HepG2 (cell line): ENCODE data around the gene ATP6V0D1. TPM values are rescaled to one million over a fixed set of nuclear protein-coding genes. Genes with fewer than 3 reads are reported as not detected.

ENCODE experiments used
- AHR ChIP-seq: IDR thresholded peaks from 2 replicates; pipeline ENCODE4 v1.6.1; 2018; ENCODE audit warnings: missing genetic modification reagents, missing compliant biosample characterization
- AKAP8 ChIP-seq: sonication (generic); formaldehyde crosslinking; IDR thresholded peaks from 2 replicates; pipeline ENCODE4 v1.5.1; 2020; ENCODE audit warnings: mild to moderate bottlenecking, missing genetic modification reagents
- ARNT ChIP-seq: fragments of 450-650 bp; IDR thresholded peaks from 2 replicates; pipeline ENCODE4 v1.6.1; 2017
- ATF7-NPFF ChIP-seq: sonication (generic); formaldehyde crosslinking; IDR thresholded peaks from 2 replicates; pipeline ENCODE4 v1.8.1; 2023; ENCODE audit warnings: mild to moderate bottlenecking, low read depth, missing genetic modification reagents, moderate library complexity
- CHD4 ChIP-seq: fragments of 200-600 bp; sonication (generic); IDR thresholded peaks from 2 replicates; pipeline ENCODE4 v1.7.0; 2017; ENCODE audit warnings: mild to moderate bottlenecking, low read length, borderline replicate concordance
- DMTF1 ChIP-seq: sonication (generic); formaldehyde crosslinking; IDR thresholded peaks from 2 replicates; pipeline ENCODE4 v1.4.0; 2020; ENCODE audit warnings: mild to moderate bottlenecking, missing genetic modification reagents
- EED ChIP-seq: sonication (generic); formaldehyde crosslinking; IDR thresholded peaks from 2 replicates; pipeline ENCODE4 v1.5.0; 2020; ENCODE audit warnings: mild to moderate bottlenecking, missing genetic modification reagents
- GTF2F1 ChIP-seq: fragments of 150-350 bp; IDR thresholded peaks from 2 replicates; pipeline ENCODE4 v1.6.1; 2014; ENCODE audit warnings: low read length
- MBNL3 ChIP-seq: fragments of 250-450 bp; sonication (Bioruptor Pico); conservative IDR thresholded peaks from 2 replicates; pipeline ENCODE4 v1.8.0; 2022; ENCODE audit warnings: mild to moderate bottlenecking, inconsistent platforms
- PHF8 ChIP-seq: sonication (generic); formaldehyde crosslinking; IDR thresholded peaks from 2 replicates; pipeline ENCODE4 v1.5.0; 2020; ENCODE audit warnings: missing genetic modification reagents
- RXRA ChIP-seq: sonication (generic); formaldehyde crosslinking; IDR thresholded peaks from 2 replicates; pipeline ENCODE4 v1.5.1; 2020; ENCODE audit warnings: missing genetic modification reagents
- SNAPC4 ChIP-seq: sonication (generic); formaldehyde crosslinking; IDR thresholded peaks from 2 replicates; pipeline ENCODE4 v1.4.0; 2020; ENCODE audit warnings: mild to moderate bottlenecking, missing genetic modification reagents
- SRSF4 ChIP-seq: fragments of 200-400 bp; formaldehyde crosslinking; IDR thresholded peaks from one replicate; pipeline ENCODE4 v1.6.1; 2018; ENCODE audit warnings: mild to moderate bottlenecking, low read depth, low read length, moderate library complexity; ENCODE audit not compliant: poor library complexity, severe bottlenecking
- STAT6 ChIP-seq: sonication (generic); formaldehyde crosslinking; IDR thresholded peaks from 2 replicates; pipeline ENCODE4 v1.4.0; 2020; ENCODE audit warnings: missing genetic modification reagents, mild to moderate bottlenecking, borderline replicate concordance
- ZNF138 ChIP-seq: sonication (generic); formaldehyde crosslinking; IDR thresholded peaks from 2 replicates; pipeline ENCODE4 v1.5.0; 2020; ENCODE audit warnings: mild to moderate bottlenecking, low read depth, missing genetic modification reagents
- ZNF3 ChIP-seq: IDR thresholded peaks from 2 replicates; pipeline ENCODE4 v1.7.0; 2017; ENCODE audit warnings: inconsistent platforms
- ZNF451 ChIP-seq: sonication (generic); formaldehyde crosslinking; IDR thresholded peaks from 2 replicates; pipeline ENCODE4 v1.5.0; 2020; ENCODE audit warnings: mild to moderate bottlenecking, missing genetic modification reagents
- ZNF605 ChIP-seq: sonication (generic); formaldehyde crosslinking; IDR thresholded peaks from 2 replicates; pipeline ENCODE4 v1.8.0; 2022; ENCODE audit warnings: mild to moderate bottlenecking, missing genetic modification reagents
- ZNF670 ChIP-seq: sonication (generic); formaldehyde crosslinking; IDR thresholded peaks from 2 replicates; pipeline ENCODE4 v1.8.0; 2022; ENCODE audit warnings: mild to moderate bottlenecking, missing genetic modification reagents, borderline replicate concordance
- ZNF772 ChIP-seq: sonication (generic); formaldehyde crosslinking; IDR thresholded peaks from 2 replicates; pipeline ENCODE4 v1.5.0; 2020; ENCODE audit warnings: mild to moderate bottlenecking, missing genetic modification reagents
- ZSCAN25 ChIP-seq: sonication (generic); formaldehyde crosslinking; IDR thresholded peaks from 2 replicates; pipeline ENCODE4 v1.8.0; 2022; ENCODE audit warnings: mild to moderate bottlenecking, missing genetic modification reagents
- polyA plus RNA-seq, 8 experiments: library from polyadenylated mRNA; depleted of rRNA in 3 of 8; stranded (reverse) in 7 of 8; unstranded in 1 of 8; fragments of >200 nt; fragmentation: Illumina TruSeq in 4 of 8; extraction: Trizol in 4 of 8; gene quantifications; 2 replicates each; pipeline versions ENCODE4 v1.2.1 to v1.2.3, GENCODE V29; 2011 to 2016; ENCODE audit warnings: low read depth in 4 of 8, missing spikeins in 1 of 8, mixed read lengths in 1 of 8; ENCODE audit not compliant: insufficient read depth in 1 of 8
- total RNA-seq, 5 experiments: library from RNA; depleted of rRNA; stranded (reverse); fragments of >200 nt; fragmentation: Illumina TruSeq; extraction: Trizol; gene quantifications; 2 replicates each; pipeline ENCODE4 v1.2.3, GENCODE V29; 2016; ENCODE audit warnings: low read depth in 1 of 5

The ATP6V0D1 gene
- total and polyA plus RNA-seq, 2 of the 13 experiments (the other 11 are each of a cell fraction or from before 2014, with no cell fraction given): 51.1 to 61.3 TPM

GRCh38 chr16:67528870-67529581, 48.1 kb upstream of the ATP6V0D1 start (continued):
- no peak for TF ChIP-seq STAT6 (CRISPR knock-in tag)
- TF ChIP-seq PHF8: peak; percentile 60; the same call in 1 of the 2 replicates
- no peak for TF ChIP-seq MBNL3 (CRISPR knock-in tag)
- TF ChIP-seq ARNT: no peak
- TF ChIP-seq GTF2F1: no peak
- TF ChIP-seq ZNF3: no peak
- TF ChIP-seq AKAP8: no peak; the same call in 1 of the 2 replicates
- TF ChIP-seq ZNF451 (CRISPR knock-in tag): peak; percentile 15; the same call in 1 of the 2 replicates
- no peak; the same call in 1 of the 2 replicates for TF ChIP-seq ZNF670 (CRISPR knock-in tag)
- peak; percentile 72; the same call in 1 of the 2 replicates for TF ChIP-seq ATF7-NPFF (CRISPR knock-in tag)
- TF ChIP-seq SNAPC4 (CRISPR knock-in tag): no peak
- no peak for TF ChIP-seq ZNF138
- no peak for TF ChIP-seq SRSF4
- no peak; the same call in 1 of the 2 replicates for TF ChIP-seq DMTF1 (CRISPR knock-in tag)
- TF ChIP-seq ZNF772 (CRISPR knock-in tag): 0 out of 2 replicates have a peak, but pooled peaks have one; percentile 6
- TF ChIP-seq ZNF605 (CRISPR knock-in tag): peak; percentile 60
- TF ChIP-seq EED (CRISPR knock-in tag): no peak
- 0 out of 2 replicates have a peak, but pooled peaks have one; percentile 29 for TF ChIP-seq AHR
- TF ChIP-seq CHD4: no peak
- TF ChIP-seq ZSCAN25 (CRISPR knock-in tag): no peak
- TF ChIP-seq RXRA: peak; percentile 6; the same call in 1 of the 2 replicates
